CMK (cell line): Measurements from ENCODE around the gene PLEKHA8.
A peak's percentile ranks its signal among the peaks of the same experiment; 100 is the strongest.
"Not testable (repeated sequence)": the region's sequence is repeated elsewhere in the genome, so short reads cannot be mapped to it uniquely, and the experiment has no call there.

Experiments
- DNase-seq: peaks from one replicate; pipeline ENCODE4 v3.0.0-alpha.2; 2010; ENCODE audit warnings: low read depth

PLEKHA8 gene

DNA sequence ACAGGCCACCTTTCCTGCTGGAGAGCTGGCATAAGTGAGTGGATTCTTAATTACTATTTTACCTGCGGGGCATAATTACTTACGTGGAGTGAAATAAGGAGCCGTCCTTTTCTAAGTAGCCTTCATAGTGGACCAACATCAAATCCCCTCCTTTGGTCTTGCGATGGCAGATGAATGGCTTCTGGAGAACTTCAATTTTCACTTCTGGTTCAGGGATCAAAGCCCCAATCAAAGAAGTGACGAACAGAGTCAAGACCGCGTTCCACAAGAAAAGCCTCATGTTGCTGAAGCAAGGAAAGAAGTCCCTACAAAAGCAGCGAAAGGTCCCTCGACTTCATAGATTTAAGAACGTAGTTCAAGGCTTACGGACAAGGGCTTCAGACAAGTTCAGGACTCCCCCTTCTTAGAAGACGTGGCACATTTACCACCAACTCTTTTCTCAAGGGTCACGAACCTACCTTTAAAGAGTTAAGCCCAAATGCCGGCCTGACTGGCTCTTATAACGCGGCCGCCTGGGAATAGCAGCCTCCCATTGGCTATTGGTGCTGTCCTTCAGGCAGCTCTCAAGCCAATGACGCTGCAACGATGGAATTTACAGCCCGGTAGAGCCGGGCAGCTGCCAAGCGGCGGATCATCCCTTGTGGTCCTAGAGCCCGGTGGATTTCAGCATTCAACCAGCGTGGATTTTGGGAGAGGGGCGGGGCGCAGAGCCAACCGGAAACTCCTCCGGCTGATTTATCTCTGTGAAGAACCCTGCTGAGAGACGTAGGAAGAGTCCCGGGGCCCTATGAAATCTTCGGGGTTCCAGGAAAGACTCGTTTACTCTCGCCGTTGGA, 1.8 kb upstream of the PLEKHA8 start, which contains the start of gene FKBP14:
TSS of gene FKBP14 (minus strand) at position 474 of the 836 bp plus-strand sequence. CDS start at position 280, 194 bp downstream.
- DNase-seq = peak; percentile 96

DNA sequence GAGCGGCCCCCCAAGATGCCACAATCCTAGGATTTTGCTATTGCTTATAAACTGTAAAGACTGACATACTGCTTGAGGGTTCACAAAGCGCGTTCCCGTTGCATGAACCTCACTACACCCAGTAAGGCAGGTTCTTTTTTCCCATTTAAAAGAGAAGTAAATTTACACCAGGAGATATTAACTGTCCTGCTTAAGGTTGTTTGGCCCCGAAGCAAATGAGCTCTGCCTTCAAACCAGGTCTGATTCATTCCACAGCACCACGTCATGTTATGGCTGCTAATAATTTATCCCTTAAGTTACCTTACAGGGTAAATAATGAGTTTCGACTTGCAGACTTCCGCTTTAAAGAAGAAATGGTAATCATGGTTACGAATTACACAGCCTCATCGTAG, 1.2 kb upstream of the PLEKHA8 start:
- DNase-seq = no peak

DNA sequence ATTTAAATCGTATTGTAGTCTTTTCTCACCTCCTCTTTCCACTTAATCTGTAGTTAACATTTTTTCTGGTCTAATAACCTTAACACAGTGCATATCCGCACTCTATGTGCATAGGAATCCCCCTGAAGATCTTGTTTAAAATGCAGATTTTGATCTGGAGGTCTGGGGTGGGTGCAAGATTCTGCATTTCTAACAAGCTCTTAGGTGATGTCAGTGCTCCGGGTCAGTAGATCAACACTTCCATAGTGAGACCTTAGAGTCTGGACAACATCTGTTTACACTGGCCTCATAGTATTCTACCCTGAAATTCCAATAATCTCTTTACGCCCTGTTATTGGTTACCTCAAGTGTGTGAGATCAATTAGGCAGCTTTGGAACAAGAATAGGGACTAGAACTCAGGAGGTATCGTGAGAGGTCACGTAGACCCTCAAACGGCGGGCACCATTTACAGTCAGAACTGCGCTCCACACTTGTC, 434 bp upstream of the PLEKHA8 start:
- DNase-seq = no peak

DNA sequence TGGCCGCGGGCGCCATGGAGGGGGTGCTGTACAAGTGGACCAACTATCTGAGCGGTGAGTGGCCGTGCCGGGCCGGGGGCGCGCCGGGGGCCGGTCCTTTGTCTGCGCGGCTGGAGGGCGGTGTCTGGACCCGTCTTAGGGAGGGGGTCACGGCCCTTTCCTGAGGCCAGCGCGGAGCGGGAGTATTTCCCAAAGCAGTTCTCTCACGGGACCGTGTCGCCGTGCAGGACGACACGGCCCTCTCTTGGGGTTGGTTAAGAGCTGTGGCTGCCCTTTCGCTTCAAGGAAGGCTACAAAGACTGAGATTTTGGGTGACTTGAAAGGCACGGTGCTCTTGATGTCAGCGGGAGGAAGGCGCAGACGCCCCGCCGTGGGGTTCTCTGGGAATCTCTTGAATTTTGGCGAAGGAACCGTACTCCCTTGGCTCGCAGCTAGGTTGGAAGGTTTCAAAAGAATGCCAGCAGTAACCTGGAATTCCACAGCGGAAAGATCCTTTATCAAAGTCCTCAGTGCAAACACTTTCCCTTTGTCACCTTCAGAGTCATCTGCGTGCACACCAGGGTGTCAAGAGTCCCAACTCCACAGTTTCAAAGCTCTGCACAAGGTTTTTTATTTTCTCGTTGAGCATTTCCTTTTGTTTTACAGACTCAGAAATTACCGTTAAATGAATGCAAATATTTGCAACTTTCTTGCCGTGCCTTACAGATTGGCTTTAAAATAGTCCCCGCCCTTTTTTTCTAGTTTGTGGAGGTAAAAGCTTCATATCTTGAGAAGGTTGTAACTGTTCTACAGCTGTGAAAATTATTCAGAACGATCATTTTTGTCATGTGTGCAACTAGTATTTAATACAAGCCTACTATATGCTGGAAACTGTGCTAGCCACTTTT, 780 bp downstream of the PLEKHA8 start:
- no peak for DNase-seq

DNA sequence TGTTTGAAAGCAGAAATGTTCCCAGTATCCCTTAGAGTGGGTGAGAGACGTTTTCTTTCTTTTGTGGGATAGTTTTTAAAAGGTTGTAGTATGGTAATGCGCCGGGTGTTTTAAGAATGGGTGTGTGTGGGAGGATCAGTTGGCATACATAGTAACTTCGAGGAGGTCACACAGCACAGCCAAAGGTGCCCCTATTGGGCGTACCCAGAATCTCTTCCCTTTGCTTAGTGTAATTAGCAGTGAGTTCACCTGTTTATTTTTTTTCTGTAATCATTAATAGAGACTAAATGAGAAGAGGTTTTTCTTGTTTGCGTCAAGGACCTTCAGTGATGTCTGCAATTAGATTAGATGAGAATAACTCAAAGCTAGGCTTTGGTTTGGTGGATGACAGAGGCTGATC, 1.5 kb downstream of the PLEKHA8 start:
- no peak for DNase-seq

DNA sequence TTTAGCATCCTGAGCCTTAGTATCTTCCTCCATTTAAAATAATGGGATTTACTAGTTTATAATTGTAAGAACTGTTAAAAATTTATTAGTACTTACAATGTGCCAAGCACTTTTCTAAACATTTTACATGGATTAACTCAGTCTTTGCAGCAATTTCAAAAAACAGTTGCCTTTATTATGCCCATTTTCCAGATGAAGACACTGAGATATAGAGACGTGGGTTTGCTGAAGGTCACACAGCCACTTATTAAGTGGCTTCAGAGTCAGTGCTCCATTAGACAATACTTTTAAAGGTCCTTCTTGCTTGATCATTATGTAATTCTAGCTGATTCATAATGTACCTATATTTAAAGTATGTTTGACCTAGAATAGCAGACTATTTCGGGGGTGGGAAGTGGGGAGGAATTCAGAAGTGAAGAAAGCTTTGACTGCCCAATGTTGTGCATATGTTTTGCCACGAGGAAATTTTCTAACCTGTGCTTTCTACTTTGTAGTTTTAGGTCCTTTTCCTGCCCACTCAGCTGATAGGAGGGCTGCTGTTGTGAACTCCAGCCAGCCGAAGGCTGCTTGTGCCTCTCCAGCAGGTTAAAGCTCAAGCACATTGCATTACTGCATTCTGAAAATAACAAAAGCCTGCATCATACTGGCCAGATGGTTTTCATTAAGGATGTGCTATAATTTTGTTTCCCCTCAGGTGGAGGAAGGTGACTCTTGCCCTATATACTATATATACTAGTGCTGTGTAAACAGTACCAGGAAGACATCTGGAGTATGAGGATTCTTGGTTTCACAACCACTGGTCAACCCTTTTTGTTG, 4.3 kb downstream of the PLEKHA8 start:
- DNase-seq = no peak

DNA sequence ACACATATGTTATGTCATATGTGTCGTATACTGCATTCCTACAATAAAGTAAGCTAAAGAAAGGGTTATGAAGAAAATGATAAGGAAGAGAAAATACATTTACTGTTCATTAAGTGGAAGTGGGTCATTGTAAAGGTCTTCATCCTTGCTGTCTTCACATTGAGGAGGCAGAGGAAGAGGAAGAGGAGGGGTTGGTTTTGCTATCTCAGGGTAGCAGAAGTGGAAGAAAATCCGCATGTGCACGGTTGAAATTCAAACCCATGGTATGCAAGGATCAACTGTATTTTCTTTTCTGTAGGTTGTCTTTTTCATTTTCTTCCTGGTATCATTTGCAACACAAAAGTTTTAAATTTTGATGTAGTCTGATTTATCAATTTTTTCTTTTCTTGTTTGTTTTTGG, 6.3 kb downstream of the PLEKHA8 start:
- DNase-seq = no peak

DNA sequence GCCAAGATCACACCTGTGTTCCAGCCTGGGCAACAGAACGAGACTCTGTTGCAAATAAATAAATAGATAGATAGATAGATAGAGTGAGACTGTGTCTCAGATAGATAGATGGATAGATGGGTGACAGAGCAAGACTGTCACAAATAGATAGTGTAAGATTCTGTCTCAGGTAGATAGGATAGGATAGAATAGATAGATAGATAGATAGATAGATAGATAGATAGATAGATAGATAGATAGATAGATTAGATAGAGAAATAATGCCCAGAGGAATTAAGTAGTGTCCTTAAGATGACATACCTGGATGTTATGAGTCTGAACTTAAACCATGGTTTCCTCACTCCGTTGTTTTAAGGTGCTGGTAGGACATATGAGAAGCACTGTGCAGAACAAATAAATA, 8.0 kb downstream of the PLEKHA8 start:
- no peak for DNase-seq

DNA sequence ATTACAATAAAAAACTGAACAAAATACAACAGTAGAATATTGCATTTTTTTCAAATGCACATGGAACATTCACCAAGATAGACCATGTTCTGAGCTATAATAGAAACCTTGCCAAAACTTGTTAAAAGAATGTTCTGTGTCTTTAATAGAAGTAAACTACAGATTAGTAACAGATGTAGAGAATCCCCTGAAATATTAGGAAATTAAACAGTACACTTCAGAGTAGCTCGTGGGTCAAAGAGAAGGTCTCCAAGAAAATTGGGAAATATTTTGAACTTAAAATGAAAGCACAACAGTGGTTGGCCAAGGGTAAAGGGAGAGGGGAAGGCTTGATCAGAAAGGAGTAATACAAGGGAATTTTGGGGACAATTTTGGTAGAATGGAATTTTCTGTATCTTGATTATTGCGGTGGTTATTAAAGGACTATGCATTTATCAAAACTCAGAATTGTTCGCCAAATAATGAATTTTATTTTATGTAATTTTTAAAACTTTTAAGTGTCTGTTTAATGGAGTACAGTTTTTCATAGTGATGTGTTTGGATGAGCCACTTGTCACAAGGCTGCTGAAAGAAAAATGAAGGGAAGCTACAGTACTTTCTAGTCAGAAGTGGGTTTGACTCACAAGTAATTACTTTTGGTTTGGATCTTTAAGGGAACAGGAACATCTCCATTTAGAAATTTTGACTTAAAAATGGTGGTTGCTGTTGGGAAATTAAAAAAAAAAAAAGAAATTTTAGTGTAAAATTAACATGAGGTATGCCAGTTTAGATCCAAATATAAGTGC, 10.2 kb downstream of the PLEKHA8 start:
- no peak for DNase-seq

DNA sequence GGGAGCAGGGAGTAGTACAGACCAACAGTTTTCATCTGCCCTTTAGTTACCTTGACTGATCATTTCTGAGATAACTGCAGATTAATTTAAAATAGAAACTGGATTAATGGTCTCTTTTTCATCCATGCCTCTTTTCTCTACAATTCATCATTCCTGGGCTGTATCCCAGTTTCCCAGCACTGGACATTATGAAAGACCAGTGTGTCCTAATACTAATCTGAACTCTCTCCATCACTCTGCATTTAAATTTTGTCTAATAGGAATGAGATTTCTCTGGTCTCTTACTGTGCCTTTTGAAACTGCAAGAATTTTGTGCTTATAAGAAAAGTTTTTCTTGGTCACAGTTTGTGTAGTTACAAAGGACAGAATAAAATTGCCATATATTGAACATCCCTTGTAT, 12.7 kb downstream of the PLEKHA8 start:
- no peak for DNase-seq

DNA sequence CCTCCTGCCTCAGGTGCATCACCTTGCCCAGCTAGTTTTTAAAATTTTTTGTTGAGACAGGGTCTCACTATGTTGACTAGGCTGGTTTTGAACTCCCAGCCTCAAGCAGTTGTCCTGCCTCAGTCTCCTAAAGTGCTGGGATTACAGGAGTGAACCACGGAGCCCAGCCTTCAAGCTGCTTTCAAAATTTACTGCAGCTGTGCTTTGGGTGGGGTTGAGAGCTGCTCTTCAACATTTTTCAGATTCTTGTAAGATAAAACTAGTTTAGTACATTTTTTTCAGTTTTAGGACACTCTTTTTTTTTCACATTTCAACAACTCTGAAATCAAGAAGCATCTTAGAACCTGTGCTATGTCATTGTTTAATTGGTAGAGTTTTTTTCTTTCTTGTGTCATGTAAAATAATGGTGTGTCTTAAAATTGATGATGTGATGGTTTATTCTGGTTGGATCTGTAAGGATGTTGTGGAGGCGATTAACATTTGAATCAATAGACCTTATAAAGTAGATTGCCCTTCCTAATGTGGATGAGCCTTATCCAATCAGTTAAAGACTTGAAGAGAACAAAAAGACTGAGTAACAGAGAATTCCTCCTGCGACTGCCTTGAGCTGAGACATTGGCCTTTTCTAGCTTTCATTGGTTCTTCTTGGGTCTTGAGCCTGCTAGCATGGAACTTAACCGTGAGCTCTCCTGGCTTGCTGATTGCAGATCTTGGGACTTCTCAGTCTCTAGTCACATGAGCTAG, 13.5 kb downstream of the PLEKHA8 start:
- DNase-seq = no peak

DNA sequence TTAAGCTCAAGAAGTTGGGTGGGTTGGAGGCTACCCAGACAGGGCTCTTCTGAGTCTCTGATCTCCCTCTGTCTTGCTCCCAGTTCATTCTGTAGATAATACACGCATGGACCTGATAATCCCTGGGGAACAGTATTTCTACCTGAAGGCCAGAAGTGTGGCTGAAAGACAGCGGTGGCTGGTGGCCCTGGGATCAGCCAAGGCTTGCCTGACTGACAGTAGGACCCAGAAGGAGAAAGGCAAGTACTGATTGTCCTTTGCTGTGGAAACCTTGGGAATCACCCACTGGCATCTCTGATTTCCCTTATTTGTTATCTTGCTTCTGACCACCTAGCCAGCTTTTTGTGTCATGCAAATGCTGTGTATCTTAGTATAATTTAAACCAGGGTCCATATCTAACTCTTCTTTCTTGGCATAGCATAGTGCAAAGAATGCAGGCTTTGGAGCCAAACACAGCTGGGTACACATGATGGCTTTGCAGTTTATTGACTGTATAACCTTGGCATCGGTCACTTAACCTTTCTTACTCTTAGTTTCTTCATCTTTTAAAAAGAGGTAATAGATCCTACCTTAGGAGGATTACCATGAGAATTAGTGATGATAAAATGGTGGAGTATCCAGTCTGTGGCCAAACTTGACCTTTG, 18.0 kb downstream of the PLEKHA8 start:
- no peak for DNase-seq

DNA sequence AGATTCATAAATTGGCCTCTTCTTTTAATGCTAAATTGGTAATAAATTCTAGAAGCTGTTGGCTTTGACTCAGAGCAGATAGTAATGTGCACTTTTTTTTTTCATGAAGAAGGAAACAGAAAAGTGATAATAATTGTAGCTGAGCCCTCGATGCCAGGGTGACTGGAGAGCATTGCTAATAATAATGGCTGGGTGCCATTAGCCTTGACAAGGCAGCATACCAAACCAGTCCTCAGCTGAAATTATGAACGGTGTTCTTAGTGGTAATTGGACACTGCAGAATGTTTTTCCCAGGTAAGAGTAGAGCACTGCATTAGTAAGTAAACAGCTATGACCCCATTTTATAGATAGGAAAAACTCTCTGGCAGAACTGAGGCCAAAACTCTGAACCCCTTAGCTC, 18.9 kb downstream of the PLEKHA8 start:
- no peak for DNase-seq

DNA sequence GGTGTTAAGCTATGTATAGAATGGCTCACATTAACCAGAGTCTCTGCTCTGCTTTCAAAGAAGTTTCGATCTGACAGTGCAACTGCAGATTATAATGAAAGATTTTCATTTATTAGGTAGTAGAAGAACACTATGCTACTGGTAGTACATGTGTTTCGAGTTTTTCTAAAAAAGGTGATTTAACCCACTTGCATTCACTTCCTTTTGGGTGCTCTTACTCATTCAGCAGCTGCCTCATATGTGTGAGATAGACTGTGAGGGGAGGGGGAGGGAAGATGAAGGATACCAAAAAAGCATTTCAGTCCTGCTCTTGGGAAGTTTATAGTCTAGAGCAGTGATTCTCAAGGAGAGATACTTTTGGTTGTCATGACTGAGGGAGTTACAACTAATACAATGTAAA, 20.4 kb downstream of the PLEKHA8 start:
- DNase-seq = no peak

DNA sequence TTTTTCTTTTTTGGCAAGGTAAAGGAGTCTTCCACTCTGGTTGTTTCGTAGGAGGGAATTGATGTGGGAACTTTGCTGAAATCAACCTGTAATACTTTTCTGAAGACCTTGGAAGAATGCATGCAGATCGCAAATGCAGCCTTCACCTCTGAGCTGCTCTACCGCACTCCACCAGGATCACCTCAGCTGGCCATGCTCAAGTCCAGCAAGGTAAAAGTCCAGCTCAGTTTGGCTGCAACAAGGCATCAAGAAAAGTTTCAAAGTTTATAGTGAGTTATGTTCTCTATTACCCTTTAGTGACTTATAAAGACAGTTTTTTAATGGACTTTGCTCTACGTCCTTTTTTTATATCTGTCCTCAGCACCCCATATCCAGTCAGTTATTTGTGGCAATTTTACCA, 21.0 kb downstream of the PLEKHA8 start:
- no peak for DNase-seq

DNA sequence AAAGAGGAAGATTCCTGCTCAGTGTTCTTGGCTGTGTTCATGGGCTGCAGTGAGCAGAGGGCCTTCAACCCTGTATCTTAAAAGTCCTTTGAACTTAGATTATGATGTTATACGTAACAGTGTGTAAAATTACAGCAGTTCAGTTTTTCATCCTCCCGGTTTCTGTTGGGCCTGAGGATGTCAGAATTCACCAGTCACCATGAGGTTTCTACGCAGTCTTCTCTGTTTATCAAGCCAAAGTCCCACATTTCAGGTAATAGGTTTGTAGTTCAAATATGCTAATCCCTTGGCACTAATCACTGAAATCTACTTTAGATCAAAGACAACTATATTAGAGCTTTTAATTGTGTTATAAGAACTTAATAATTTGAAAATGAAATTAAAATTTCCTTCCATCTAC, 24.9 kb downstream of the PLEKHA8 start:
- DNase-seq = no peak

DNA sequence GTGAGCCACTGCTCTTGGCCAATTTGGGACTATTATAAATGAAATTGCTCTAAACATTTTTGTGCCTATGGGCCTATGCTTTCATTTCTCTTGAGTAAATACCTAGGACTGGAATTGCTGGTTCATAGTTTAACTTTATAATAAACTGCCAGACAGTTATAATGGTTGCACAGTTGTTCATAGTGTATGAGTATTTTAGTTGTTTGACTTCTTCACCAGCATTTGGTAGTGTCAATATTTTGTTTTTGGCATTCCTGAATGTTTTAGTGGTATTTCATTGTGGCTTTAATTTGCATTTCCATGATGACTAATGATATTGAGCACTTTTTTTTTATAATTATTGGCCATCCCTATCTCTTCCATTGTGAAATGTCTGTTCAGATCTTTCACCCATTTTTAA, 29.5 kb downstream of the PLEKHA8 start:
- no peak for DNase-seq

DNA sequence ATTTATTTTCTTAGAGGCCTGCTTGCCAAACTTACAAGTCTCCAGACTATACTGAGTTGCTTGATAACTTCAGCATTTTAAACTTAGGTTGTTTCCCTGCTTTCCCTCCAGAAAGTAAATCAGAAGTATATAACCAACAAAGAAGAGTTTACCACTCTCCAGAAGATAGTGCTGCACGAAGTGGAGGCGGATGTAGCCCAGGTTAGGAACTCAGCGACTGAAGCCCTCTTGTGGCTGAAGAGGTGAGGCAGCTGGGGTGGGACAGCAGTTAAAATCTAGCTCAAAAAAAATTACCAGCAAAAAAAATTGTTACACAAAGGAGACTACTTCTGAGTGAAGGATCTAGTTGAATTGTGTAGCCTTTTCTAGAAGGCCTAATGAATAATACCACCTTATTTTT, 33.6 kb downstream of the PLEKHA8 start:
- not testable (repeated sequence) for DNase-seq

DNA sequence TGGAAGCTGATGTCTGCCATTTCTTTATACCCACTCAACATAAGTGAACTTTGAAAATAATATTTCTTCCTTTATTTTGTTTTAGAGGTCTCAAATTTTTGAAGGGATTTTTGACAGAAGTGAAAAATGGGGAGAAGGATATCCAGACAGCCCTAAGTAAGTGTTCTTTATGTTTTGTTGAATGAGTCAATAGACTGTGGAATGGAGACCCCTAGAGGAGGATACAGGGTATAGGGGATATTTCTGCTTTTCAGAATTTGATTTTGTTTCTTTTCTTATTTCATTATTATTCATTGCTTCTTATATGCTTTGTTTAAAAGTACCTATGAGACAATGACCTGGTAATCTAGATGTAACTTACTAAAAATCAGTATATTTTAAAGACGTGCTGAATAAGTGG, 34.4 kb downstream of the PLEKHA8 start:
- DNase-seq = no peak

DNA sequence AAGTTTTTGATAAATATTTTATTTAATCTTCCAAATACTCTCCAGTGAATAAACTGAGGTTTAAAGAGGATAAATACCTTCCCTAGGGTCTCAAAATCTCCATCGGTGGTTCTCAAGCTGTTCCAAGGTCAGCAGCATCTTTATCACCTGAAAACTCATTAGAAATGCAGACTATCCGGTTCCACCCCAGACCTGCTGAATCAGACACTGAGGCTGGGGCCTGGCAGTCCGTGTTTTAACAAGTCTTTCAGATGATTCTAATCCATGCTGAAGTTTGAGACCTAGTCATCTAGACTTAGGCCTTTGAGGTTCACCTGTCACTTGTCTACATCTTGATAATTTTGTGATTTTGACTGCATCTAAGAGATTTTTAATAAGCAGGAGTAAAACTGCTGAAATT, 37.5 kb downstream of the PLEKHA8 start:
- DNase-seq = no peak
